Measurements from ENCODE around the gene MAB21L2.

GRCh38 chr4:150584111-150584915 is 2.4 kb downstream of the MAB21L2 start:
- TF ChIP-seq POLR2A (IDR thresholded peaks at IDR 0.05): no peak
- no peak for TF ChIP-seq CTCF (IDR thresholded peaks at IDR 0.05)
